ENCODE data around the gene DNAJC13.

The DNAJC13 gene

DNA sequence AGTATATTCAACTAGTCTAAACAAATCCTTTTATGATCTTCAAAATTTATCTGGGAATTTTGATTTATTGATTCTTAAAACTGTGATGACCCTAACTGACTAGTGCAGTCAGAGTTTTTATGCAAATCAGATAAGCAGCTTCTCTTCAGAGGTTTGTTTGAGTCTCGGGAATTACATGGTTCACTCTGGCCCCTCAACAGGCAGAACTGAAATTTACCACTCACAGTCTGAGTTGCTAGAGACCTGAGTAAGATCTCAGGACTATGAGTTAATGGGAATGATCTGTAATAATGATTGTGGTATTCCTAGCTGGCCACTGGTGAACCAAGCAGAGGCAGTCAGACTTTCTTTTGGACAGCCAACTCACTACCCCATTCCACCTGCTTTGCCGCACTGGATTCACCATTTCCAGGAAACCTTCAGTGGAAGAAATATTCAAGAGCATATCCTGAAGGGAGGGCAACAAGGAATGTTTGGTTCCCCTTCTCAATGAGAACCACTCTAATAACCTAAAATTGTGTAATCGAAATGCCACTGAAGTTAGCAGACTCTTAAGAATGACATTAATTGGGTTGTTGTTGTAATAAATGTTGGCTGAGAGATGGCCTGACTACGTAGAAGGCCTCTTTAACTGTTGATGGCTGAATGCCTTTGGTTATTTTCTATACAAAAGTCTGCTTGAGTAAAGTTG lies 11.5 kb upstream of the DNAJC13 start:
- DNase-seq = no peak

DNA sequence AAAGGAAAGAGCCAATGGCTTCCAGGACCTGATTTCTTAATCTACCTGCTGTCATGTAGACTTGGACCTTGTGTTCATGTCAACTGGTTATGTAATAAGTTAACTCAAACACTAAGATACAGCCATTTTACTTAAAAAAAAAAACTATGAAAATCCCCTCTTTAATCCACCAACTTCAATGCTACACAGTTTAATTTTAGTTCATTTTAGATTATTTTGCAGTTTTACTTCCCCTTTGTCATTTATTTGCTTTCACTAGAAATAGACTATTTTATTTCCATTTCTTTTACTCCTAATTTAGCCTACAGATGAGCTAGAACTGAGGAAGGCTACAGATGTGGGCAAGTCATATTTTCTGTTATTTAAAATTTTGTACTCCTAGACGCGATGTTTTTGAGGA lies 10.7 kb upstream of the DNAJC13 start:
- DNase-seq = no peak

DNA sequence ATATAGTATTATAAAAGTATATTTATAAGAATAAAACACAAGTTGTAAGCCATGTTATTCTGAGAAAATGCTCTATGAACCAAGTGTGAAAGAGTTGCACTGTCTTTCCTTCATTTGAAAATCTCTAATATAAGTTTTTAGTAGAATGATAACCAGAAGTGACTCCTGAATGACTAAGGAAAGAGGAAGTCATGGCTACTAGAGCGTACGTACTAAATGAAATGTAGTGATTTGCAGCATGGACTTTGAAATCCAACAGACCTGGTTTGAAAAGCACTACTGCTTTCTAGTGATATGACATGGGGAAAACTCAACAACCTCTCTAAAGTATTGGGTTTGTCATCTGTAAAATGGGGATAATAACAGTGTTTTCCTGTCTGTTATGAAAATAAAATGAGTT lies 10.3 kb upstream of the DNAJC13 start:
- no peak for DNase-seq

DNA sequence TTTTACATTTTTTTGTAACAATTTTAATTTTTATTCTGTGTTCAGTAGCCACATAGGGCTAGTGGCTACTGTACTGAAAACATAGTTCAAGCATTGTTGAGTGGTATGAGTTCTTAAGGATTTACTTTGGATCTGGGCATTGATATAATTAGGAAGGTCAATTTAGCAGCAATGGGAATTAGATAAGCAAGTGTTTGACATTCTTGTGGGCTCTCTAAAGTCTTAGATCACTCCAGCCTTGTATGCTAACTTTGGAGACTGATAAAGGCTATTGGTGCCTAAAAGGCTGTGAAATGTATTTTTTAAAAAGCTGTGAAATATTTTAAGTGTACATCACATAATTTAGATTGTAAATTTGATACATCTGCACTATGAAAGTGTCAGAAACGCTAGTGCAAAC lies 2.5 kb upstream of the DNAJC13 start:
- DNase-seq = no peak

DNA sequence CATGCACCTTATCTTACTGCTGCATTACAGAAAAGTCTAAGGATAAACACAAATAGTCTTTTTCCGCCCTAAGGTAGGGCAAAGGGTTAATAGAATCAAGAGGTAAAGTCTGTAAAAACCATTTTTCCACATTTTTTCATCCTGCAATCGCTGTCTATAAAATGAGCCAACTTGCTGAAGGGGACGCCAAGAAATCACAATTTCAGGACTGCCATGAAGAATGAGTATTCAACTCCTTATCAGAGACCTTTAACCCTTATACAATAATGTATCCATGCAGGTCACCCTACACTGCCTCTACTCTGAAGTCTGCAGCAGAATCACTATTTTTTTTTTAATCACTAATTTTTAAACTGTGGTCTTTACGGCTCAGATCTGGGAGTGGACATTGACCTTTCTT lies 1.1 kb upstream of the DNAJC13 start:
- no peak for DNase-seq

DNA sequence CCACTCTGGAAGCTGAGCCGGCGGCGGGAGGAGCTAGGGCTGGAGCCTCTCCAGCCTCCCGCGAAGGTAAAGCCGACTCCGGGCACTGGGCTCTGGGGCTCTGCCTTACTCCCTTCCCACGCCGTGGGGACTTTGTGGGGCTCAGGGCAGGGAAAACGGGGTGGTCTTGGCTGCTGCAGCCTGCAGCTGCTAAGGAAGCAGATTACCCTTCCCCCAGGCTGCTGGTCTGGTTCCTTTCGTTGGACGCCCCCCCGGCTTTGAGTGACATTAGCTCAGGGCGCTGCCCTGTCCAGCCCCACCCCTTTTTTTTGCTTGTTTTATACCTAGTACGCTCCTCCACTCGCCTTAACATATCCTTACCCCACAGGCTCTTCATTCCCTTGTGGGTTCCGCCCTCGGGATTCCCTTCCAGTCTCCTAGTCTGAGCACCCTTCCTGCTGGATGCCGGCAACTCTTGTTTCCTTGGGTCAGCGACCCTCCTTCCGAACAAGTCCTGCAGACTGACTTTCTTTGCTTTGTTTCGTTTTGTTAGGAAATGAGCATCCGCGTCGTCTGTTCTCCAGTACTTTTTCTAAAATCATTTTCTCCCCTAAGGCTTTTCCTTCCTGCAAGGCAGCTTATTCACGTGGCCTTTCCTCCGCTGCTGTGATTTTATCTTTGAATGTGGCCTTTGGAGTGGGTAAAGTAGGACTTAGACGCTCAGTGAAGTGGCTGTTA lies 551 bp downstream of the DNAJC13 start:
- DNase-seq = peak; percentile 35

DNA sequence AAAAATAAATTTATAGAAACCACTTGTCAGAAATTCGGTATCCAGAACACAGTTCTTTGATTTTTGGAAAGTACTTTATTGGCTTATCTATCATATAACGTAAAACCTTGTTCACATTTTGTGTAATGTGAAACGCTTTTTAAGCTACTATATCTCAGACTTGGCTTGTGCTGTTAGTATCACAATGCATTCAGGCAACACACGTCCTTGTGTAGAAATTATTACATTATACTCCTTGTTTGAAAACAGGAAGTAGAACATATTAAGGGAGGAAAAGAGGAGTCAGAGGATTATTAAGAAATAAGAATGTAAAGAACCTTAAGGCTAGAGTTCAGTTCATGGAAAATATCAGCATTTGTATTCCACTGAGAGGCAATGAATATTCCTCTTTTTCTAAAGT lies 1.6 kb downstream of the DNAJC13 start:
- no peak for DNase-seq

DNA sequence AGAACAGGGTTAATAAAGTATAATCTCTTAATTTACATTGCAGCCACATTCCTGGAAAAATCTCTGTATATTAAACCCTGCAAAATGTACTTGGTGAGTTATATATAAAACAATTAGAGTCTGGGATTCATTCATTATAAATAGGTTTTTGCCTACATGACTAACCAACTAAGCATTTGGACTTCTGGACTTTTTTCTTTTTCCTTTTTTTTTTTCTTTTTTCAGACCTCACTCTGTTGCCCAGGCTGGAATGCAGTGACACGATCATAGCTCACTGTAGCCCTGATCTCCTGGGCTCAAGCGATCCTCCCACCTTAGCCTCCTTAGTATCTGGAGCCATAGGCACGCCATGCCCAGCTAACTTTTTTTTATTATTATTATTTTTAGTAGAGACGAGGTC lies 4.5 kb downstream of the DNAJC13 start:
- DNase-seq = no peak

DNA sequence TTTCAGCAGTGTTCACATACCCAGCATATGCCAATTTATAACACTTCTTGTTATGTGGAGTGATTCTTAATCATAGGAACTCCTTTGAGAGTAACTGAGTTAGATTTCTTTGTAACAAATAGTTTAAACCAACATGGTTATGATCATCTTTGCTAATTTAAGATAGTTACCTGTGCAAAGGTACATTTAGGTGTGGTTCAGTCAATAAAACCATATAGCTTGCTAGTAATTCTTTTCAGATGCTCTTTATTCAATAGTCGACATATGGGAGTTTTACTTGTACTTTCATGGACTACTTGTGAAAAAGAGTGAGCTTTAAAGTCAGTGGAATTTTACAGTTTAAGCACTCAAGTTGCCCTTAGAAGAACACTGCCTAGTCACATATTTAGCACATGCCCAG lies 5.2 kb downstream of the DNAJC13 start:
- no peak for DNase-seq

DNA sequence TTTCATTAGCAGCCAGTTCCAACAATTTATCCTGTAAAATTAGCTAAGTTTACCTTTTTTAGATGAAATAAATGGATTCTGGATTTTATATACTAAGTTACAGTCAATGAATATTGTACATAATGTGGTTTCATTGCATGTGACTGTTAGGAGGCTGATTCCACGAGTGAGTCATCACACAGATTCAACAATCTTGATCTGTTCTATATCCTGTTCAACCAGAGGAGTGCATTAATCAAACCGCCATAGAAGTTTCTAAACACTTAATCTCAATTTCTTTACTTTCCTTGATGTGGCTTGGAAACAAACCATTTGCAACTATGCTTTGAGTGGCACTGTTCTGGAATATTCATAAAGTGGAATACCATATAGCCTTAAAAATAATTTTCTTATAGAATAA lies 15.3 kb downstream of the DNAJC13 start:
- no peak for DNase-seq

DNA sequence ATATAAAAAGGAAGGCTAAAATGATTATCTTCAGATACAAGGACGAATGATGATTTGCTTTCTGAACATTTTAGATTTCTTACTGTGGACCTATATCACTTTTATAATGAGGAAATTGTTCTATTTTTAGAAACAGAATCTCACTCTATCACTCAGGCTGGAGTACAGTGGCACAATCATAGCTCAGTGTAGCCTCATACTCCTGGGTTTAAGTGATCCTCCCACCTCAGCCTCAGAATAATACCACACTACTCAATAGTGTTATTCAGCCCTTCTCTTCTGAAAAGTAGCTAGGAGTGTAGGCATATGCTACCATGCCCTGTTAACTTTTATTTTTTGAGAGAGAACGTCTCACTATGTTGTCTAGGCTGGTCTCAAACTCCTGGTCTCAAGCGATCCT lies 15.8 kb downstream of the DNAJC13 start:
- DNase-seq = no peak

DNA sequence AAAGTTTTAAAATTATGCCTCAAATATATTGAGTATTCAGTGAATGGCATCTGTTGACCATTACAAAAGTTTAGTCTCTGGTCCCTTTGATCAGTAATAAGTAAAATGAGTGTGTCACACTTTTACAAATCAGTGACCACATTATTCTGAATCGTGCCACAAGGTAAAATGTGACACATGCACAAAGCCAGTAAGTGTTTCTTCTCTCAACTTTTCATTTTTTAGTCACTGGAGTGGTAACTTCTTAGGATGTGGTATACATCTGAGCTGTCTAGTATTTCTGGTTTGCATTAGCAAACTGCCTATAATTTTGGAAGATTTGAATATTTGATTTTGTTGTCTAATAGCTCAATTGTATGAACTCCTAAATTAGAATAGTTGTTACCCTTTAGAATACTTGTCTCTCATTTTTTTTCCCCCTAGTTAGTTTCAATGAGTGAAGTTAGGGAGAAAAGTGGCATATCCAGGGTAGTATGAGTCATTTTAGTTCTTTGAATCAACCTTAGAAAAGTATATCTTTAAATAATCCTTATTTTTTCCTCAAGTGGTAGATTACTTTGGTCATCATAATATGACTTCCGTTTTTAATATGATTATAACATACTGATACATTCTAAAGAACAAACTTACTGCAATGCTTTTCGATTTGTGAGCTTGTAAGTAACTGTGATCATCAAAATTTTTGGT lies 18.1 kb downstream of the DNAJC13 start:
- DNase-seq = no peak

DNA sequence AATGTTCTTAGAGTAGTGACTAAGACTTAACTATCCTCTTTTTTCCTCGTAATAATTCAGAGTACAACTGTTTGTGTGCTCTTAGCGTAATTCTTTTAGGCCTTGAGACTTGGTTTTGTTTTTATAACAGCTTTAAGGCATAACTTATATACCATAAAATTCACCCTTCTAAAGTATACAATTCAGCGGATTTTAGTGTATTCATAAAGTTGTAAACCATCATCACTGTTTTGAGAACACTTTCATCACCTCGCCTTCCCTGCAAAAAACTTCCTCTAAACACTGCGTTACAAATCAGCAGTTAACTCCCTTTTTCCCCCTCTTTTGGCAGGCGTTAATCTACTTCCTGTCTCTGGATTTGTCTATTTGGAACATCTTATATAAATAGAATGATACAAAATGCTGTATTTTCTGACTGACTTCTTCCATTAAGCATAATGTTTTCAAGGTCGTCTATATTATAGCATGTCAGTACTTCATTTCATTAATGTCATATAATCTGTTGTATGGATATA lies 18.7 kb downstream of the DNAJC13 start:
- no peak for DNase-seq

DNA sequence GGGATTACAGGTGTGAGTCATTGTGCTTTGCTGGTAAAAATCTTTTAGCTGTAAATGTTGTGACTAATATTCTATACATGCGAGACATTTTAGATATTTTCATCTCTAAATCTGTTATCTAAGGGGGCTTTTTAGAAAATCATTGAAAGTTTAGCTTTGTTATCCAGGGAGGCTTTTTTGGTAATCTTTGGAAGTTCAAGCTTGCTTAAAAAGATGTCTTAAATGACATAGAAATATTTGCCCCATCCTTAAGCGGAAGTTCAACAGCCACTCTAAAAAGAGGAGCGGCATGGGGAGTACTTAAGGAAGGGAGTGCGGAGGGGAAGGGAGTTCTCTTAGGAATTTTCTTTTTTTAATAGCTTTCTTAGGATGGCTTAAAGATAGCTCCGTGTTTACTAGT lies 26.1 kb downstream of the DNAJC13 start:
- DNase-seq = no peak

DNA sequence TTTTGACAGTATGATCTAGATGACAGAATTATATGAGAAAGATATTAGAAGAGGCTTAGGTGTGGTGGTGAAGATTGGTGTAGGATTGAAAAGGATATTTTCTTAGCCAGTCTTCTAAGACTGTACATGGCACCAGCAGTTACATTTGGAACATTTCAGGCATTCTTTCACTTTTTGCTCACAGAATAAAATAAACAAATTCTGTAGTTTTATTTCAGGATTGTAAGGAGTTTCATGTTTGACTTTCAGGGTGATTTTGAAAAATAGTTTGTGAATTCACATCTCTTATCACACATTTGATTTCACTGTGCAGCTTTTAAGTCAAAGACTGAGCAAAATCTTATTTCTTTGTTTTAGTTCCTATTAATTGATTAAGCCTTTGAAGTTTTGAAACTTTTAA lies 27.1 kb downstream of the DNAJC13 start:
- no peak for DNase-seq

DNA sequence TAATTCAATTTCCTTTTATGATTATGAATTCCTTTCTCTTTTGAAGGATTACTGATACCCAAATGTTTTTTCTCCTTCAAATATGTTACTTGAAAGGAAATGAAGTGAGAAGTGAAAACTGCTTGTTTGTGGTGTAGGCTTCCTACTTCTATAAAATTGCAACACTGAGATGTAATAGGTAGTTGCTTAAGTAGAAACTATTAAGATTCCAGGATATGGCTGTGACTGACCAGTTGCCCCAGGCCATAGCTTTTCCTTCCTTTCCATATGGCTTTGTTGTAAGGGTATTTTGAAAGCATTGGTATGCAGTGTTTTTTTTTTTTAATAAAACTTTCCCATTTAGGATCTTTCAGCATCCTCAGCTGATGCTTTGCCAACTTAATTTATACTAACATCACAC lies 28.5 kb downstream of the DNAJC13 start:
- no peak for DNase-seq

DNA sequence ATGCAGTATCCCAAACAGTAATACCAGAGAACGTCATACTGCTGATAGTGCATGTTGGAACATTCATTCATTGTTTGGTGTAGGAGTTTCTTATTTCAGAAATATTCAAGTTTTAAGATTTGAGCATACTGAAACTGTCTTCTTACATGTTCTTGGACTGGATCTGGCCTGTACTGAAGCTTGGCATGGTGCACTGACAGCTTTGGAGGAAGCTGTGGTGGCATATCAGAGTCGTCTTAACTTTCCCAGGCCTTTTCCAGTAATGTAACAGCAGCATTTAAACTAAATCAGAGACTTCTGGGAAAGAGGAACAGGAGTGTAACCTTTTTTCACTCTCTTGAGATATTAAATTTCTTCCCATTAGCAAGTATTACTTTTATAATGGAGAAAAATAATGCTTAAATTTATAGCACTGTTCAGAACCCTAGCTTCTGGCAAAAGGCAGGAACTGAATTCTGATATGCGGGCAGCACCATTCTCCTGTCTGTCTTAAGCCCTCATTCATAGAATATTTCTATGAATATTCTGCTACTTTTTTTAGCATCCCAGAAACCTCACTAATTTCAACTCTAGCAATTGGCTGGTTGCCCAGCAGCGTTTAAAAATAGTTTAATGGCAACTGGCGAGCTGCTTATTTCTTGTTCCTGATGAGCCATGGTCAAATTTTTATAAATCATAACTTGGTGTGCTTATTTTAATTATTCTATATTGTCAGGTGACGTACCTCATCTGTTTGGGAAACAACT lies 31.1 kb downstream of the DNAJC13 start:
- peak; percentile 37 for DNase-seq

DNA sequence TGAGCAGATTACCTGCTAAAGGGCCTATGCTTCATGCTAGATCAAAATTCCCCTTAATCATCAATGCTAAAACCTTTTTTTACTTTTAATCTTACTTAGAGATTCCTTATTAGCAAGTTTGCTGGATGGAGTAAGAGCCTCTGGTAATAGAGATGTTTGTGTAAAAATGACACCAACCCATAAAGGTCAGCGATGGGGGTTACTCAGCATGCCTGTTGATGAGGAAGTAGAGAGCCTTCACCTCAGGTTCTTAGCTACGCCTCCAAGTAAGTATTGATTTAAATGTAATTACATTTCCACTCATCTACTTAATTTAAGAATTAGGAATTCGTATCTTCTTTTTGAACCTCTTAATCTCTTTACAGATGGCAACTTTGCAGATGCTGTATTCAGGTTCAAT lies 38.8 kb downstream of the DNAJC13 start:
- no peak for DNase-seq

DNA sequence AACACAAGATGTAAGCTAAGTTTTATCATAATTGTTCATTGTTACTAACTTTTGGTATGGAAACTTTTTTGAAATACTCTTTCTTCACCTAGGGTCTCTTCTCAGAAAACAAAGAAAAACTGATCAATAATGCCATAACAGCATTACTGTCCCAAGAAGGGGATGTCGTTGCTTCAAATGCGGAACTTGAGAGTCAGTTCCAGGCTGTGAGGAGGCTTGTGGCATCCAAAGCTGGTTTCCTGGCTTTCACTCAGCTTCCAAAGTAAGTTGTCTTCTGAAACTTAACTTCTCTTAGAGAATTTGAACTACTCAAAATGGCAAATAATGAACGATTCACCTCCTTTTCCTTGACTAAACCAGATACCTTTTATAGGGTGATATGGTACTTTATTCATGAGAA lies 39.3 kb downstream of the DNAJC13 start:
- DNase-seq = no peak

DNA sequence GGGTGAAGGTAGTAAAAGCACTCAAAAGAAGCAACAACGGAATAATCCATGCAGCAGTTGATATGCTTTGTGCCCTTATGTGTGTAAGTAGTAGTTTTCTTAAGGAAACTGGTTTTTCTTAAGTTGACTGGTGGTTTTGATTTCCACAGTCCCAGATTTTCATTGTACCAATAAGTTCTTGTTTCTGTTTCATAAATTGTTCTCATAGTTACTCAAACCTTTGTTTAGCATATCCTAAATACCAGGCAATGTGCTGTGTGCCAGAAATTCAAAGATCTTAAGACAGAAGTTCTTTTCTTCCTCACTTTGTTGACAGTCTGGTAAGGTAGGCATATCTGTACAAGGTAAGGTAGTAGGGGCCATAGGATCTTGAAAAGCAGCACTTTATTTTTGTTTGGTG lies 40.0 kb downstream of the DNAJC13 start:
- DNase-seq = no peak

DNA sequence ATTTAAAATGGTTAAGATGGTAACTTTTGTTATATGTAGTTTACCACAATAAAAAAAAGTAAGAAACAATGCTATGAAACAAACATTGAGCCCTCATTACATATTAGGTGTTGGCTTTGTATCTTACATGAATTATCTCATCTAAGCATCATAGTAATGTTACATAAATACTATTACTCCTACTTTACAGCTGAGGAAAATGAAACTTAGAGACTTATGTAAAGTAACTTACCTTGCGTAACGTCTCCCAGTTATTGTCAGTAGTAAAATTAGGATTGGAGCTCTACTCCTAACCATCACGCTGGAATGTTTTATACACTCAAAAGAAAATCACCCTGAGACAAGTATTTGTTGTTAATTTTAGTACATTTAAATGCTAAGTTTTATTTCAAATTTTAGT lies 42.2 kb downstream of the DNAJC13 start:
- DNase-seq = no peak

DNA sequence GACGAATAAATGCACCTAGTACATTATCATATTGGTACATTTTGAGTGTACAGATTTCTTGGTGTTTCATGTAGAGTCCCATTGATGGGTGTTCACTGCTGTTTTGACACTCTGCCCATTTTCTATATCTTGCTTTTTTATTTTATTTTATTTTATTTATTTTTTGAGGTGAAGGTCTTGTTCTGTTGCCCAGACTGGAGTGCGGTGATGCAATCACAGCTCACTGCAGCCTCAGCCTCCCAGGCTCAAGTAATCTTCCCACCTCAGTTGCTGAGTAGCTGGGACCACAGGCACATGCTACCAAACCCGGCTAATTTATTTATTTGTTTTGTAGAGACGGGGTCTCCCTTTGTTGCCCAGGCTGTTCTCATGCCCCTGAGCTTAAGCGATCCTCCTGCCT lies 44.2 kb downstream of the DNAJC13 start:
- no peak for DNase-seq

DNA sequence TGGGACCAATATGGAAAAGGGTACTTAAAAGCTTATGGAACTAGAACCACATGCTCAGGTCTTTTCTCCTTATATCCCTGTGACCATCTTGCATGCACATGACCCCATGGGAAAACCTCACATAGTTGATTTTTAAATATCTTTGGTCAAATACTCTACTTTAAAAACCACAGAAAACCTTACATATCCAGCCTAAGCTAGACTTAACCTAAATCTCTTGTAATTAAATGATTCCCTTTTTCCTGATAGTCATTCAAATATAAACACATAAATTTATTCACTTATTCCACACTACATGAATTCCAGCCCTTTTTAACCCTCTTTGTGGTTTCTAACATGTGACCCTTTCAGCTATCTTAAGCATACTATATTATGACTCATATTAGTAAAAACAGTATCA lies 46.8 kb downstream of the DNAJC13 start:
- DNase-seq = no peak
